ENCODE measurements around the gene POU4F3. TPM values are rescaled to one million over a fixed set of nuclear protein-coding genes. Genes with fewer than 3 reads are reported as not detected.

Gene POU4F3
- total RNA-seq, 4 donors from 2014 or later, result 0.30 TPM; not detected in 3

DNA sequence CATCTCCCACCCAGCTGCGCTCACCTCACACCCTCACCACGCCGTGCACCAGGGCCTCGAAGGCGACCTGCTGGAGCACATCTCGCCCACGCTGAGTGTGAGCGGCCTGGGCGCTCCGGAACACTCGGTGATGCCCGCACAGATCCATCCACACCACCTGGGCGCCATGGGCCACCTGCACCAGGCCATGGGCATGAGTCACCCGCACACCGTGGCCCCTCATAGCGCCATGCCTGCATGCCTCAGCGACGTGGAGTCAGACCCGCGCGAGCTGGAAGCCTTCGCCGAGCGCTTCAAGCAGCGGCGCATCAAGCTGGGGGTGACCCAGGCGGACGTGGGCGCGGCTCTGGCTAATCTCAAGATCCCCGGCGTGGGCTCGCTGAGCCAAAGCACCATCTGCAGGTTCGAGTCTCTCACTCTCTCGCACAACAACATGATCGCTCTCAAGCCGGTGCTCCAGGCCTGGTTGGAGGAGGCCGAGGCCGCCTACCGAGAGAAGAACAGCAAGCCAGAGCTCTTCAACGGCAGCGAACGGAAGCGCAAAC, 1.1 kb downstream of the POU4F3 start:
- intact Hi-C loops (cut with DNase I; ENCODE audit: low total_unique reads), result no loop called here
- Histone ChIP-seq H3K9me3 (no peaks in the 10 kb centered on the region), H3K36me3 (no peaks in the 10 kb centered on the region), H3K27me3 (peaks cover 0 to 86% of the 10 kb centered on the region in 2 donors), H3K27ac (no peak overlapping the region), H3K4me1 (no peaks in the 10 kb centered on the region), H3K4me3 (no peak overlapping the region)
- no peak for DNase-seq
- no peak for TF ChIP-seq POLR2A (IDR thresholded peaks at IDR 0.05)
- TF ChIP-seq CTCF (IDR thresholded peaks at IDR 0.05), result no peak

DNA sequence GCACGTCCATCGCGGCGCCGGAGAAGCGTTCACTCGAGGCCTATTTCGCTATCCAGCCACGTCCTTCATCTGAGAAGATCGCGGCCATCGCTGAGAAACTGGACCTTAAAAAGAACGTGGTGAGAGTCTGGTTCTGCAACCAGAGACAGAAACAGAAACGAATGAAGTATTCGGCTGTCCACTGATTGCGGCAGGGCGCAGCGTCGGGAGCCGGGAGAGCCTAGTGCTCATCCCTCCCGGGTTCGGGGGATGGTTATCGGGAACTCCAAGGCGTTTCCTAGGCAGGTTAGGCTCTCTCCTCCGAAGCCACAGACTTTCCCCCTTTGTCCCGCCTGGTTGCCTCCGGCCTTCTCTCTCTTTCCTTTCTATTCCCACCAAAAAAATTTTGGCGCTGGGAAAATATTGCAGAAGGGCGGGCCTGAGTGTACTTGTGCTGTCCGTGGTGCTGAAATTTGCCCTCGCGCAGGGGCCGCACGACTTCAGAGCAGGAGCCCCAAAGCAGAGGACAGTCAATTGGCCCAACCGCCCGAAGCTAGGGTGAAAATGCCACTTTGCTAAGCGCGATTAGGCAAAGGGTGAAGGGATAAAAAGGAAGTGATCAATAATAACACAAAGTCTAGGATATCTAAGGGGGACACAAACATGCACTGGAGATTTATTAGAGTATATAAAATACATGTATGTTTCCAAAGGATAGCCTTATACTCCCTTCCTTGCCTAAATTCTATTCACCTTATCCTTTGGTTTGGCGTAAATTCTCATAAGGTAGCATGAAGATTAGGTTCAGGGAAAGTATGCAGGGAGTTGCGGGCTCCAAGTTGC, 1.8 kb downstream of the POU4F3 start:
- no peak overlapping the region for H3K4me3 ChIP-seq
- peaks cover 0 to 88% of the 10 kb centered on the region in 2 donors for H3K27me3 ChIP-seq
- H3K36me3 ChIP-seq, result no peaks in the 10 kb centered on the region
- no peaks in the 10 kb centered on the region for H3K9me3 ChIP-seq
- H3K4me1 ChIP-seq, result no peaks in the 10 kb centered on the region
- DNase-seq, result peak; percentile 15 to 31
- intact Hi-C loops (cut with DNase I; ENCODE audit: low total_unique reads), result no loop called here
- no peak overlapping the region for H3K27ac ChIP-seq
- TF ChIP-seq CTCF (IDR thresholded peaks at IDR 0.05), result no peak

DNA sequence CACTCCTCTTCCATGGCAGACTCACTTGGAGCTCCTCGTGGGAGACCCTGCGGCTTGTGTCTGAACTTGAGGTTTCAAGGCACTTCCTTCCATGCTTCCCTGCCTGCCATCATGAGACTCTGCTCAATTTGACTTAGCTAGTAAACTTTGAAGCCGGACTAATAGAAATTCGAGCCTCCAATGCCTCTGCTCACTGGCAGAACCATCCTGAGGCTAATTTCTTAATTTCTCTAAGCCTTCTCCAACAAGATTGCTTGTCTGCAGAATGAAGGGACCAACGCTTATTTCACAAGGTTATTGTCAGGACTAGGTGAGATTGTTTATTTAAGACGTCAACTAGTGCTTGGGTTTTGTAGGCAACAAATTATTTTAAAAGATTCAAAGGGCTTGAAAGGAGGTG, 3.2 kb downstream of the POU4F3 start:
- Histone ChIP-seq H3K9me3 (no peaks in the 10 kb centered on the region), H3K36me3 (no peaks in the 10 kb centered on the region), H3K4me3 (no peak overlapping the region), H3K27me3 (peaks cover 0 to 92% of the 10 kb centered on the region in 2 donors), H3K4me1 (no peaks in the 10 kb centered on the region), H3K27ac (no peak overlapping the region)
- no peak for DNase-seq
- TF ChIP-seq POLR2A (IDR thresholded peaks at IDR 0.05), result no peak
- no peak for TF ChIP-seq CTCF (IDR thresholded peaks at IDR 0.05)
- intact Hi-C loops (cut with DNase I; ENCODE audit: low total_unique reads), result no loop called here

- H3K27ac ChIP-seq, result no peak overlapping the region
- H3K27me3 ChIP-seq, result peaks cover 0 to 86% of the 10 kb centered on the region in 2 donors
- no peak for TF ChIP-seq CTCF (IDR thresholded peaks at IDR 0.05)
- TF ChIP-seq POLR2A (IDR thresholded peaks at IDR 0.05), result no peak
- no peaks in the 10 kb centered on the region for H3K36me3 ChIP-seq
- H3K4me3 ChIP-seq, result no peak overlapping the region
- no peak for DNase-seq
- no peaks in the 10 kb centered on the region for H3K9me3 ChIP-seq
- intact Hi-C loops (cut with DNase I; ENCODE audit: low total_unique reads), result no loop called here
- H3K4me1 ChIP-seq, result no peaks in the 10 kb centered on the region
These were observed 3.9 kb downstream of the POU4F3 start for GRCh38 chr5:146342519-146342881.
